Astrocyte (in vitro differentiated cells and primary cell): ENCODE results near the gene INPP4B. TPM values are rescaled to one million over a fixed set of nuclear protein-coding genes. Genes with fewer than 3 reads are reported as not detected.

Experiments
- DNase-seq: peaks from one replicate; pipeline ENCODE4 v3.0.0-alpha.2; 2010; ENCODE audit warnings: low read depth
- FAIRE-seq: peaks from 2 replicates; lab custom pipeline; 2011; peaks lifted over from hg19 to GRCh38; lab: Jason Lieb, UNC
- H2AFZ ChIP-seq: 2 replicates; pipeline ENCODE4 v1.6.0; 2012; ENCODE audit warnings: low read depth, low read length, inconsistent platforms
- H3K27ac ChIP-seq: 2 replicates; pipeline ENCODE4 v1.5.1; 2011; ENCODE audit warnings: low read depth, low read length, inconsistent platforms
- H3K27me3 ChIP-seq: 2 replicates; pipeline ENCODE4 v1.6.0; 2011; ENCODE audit warnings: low read length, inconsistent platforms; ENCODE audit not compliant: insufficient read depth
- H3K36me3 ChIP-seq: 2 replicates; pipeline ENCODE4 v1.5.1; 2011; ENCODE audit warnings: low read length, inconsistent platforms; ENCODE audit not compliant: insufficient read depth
- H3K4me1 ChIP-seq: 2 replicates; pipeline ENCODE4 v1.5.1; 2011; ENCODE audit warnings: low read length, inconsistent platforms; ENCODE audit not compliant: insufficient read depth
- H3K4me2 ChIP-seq: 2 replicates; pipeline ENCODE4 v1.6.0; 2012; ENCODE audit warnings: low read length, inconsistent platforms
- H3K4me3 ChIP-seq: 2 replicates; pipeline ENCODE4 v1.5.1; 2011; ENCODE audit warnings: low read depth, mild to moderate bottlenecking, low read length, inconsistent platforms; ENCODE audit not compliant: insufficient read depth
- H3K79me2 ChIP-seq: 2 replicates; pipeline ENCODE4 v1.6.0; 2012; ENCODE audit warnings: mild to moderate bottlenecking, low read length, inconsistent platforms; ENCODE audit not compliant: insufficient read depth
- H3K9ac ChIP-seq: 2 replicates; pipeline ENCODE4 v1.6.0; 2012; ENCODE audit warnings: mild to moderate bottlenecking, low read length, inconsistent platforms
- H3K9me3 ChIP-seq: 2 replicates; pipeline ENCODE4 v1.5.1; 2012; ENCODE audit warnings: low read depth, mild to moderate bottlenecking, low read length, inconsistent platforms; ENCODE audit not compliant: insufficient read depth
- H4K20me1 ChIP-seq: 2 replicates; pipeline ENCODE4 v1.6.0; 2012; ENCODE audit warnings: low read length, inconsistent platforms; ENCODE audit not compliant: insufficient read depth
- H3K27ac Mint-ChIP-seq: one replicate; pipeline ENCODE4 v1.8.0; 2021; ENCODE audit warnings: mild to moderate bottlenecking, mixed read lengths; ENCODE audit not compliant: unreplicated experiment
- H3K27me3 Mint-ChIP-seq: one replicate; pipeline ENCODE4 v1.8.0; 2021; ENCODE audit warnings: low read depth, mixed read lengths; ENCODE audit not compliant: unreplicated experiment
- H3K36me3 Mint-ChIP-seq: one replicate; pipeline ENCODE4 v1.8.0; 2021; ENCODE audit warnings: low read depth, mixed read lengths; ENCODE audit not compliant: unreplicated experiment
- H3K4me1 Mint-ChIP-seq: one replicate; pipeline ENCODE4 v1.8.0; 2021; ENCODE audit warnings: low read depth, mixed read lengths; ENCODE audit not compliant: unreplicated experiment
- H3K4me3 Mint-ChIP-seq: one replicate; pipeline ENCODE4 v1.8.0; 2021; ENCODE audit warnings: mild to moderate bottlenecking, moderate library complexity, mixed read lengths; ENCODE audit not compliant: unreplicated experiment
- H3K9me3 Mint-ChIP-seq: one replicate; pipeline ENCODE4 v1.8.0; 2021; ENCODE audit warnings: mild to moderate bottlenecking, mixed read lengths; ENCODE audit not compliant: unreplicated experiment
- CTCF ChIP-seq: IDR thresholded peaks from 2 replicates; pipeline ENCODE4 v1.5.1; 2011; ENCODE audit warnings: low read depth, mild to moderate bottlenecking, inconsistent platforms, low read length, moderate library complexity; ENCODE audit not compliant: insufficient read depth
- EZH2 ChIP-seq: IDR thresholded peaks from 2 replicates; pipeline ENCODE4 v1.6.1; 2012; ENCODE audit warnings: mild to moderate bottlenecking, low read length, inconsistent platforms; ENCODE audit not compliant: insufficient read depth
- total RNA-seq: library from RNA; stranded (reverse); gene quantifications from 2 replicates; pipeline ENCODE4 v1.2.1, GENCODE V29; 2021

Gene INPP4B
- total RNA-seq, 1 donor from 2014 or later = 2.8 TPM

GRCh38 chr4:142142366-142143054 lies 703.6 kb downstream of the INPP4B start:
- Histone ChIP-seq H3K79me2 (no peaks in the 10 kb centered on the region), H3K9ac (no peak overlapping the region), H3K9me3 (no peaks in the 10 kb centered on the region), H2AFZ (no peak overlapping the region), H3K4me2 (no peak overlapping the region), H3K4me3 (no peak overlapping the region), H4K20me1 (no peaks in the 10 kb centered on the region), H3K27me3 (no peaks in the 10 kb centered on the region), H3K36me3 (no peaks in the 10 kb centered on the region), H3K4me1 (no peaks in the 10 kb centered on the region), H3K27ac (no peak overlapping the region)
- FAIRE-seq (no peak), DNase-seq (no peak)
- H3K27ac Mint-ChIP-seq = no peak overlapping the region
- no peak for TF ChIP-seq CTCF
- TF ChIP-seq EZH2 = no peak
- H3K36me3 Mint-ChIP-seq = no peaks in the 10 kb centered on the region
- H3K27me3 Mint-ChIP-seq = no peaks in the 10 kb centered on the region
- H3K4me3 Mint-ChIP-seq = no peak overlapping the region
- H3K9me3 Mint-ChIP-seq = no peaks in the 10 kb centered on the region
- no peaks in the 10 kb centered on the region for H3K4me1 Mint-ChIP-seq

- H2AFZ ChIP-seq = no peak overlapping the region
- no peak overlapping the region for H3K4me3 ChIP-seq
- FAIRE-seq = no peak
- Mint-ChIP-seq H3K36me3 (no peaks in the 10 kb centered on the region), H3K4me1 (no peaks in the 10 kb centered on the region), H3K4me3 (no peak overlapping the region), H3K27ac (no peak overlapping the region), H3K9me3 (peaks cover 2% of the 10 kb centered on the region), H3K27me3 (no peaks in the 10 kb centered on the region)
- no peaks in the 10 kb centered on the region for H3K27me3 ChIP-seq
- H3K4me2 ChIP-seq = no peak overlapping the region
- TF ChIP-seq EZH2 (no peak), CTCF (no peak)
- H3K36me3 ChIP-seq = no peaks in the 10 kb centered on the region
- H3K9me3 ChIP-seq = no peaks in the 10 kb centered on the region
- H3K79me2 ChIP-seq = no peaks in the 10 kb centered on the region
- H3K27ac ChIP-seq = no peak overlapping the region
- H3K9ac ChIP-seq = no peak overlapping the region
- no peaks in the 10 kb centered on the region for H3K4me1 ChIP-seq
- no peak for DNase-seq
- H4K20me1 ChIP-seq = no peaks in the 10 kb centered on the region
These were observed 704.9 kb downstream of the INPP4B start for GRCh38 chr4:142141224-142141623.

GRCh38 chr4:142130666-142131065 lies 715.4 kb downstream of the INPP4B start:
- no peak overlapping the region for H3K4me3 Mint-ChIP-seq
- Histone ChIP-seq H4K20me1 (no peaks in the 10 kb centered on the region), H3K9ac (no peak overlapping the region), H3K27ac (no peak overlapping the region), H2AFZ (no peak overlapping the region), H3K4me3 (no peak overlapping the region), H3K4me1 (no peaks in the 10 kb centered on the region), H3K79me2 (no peaks in the 10 kb centered on the region), H3K27me3 (no peaks in the 10 kb centered on the region), H3K36me3 (no peaks in the 10 kb centered on the region), H3K4me2 (no peak overlapping the region), H3K9me3 (no peaks in the 10 kb centered on the region)
- no peak overlapping the region for H3K27ac Mint-ChIP-seq
- DNase-seq = no peak
- no peaks in the 10 kb centered on the region for H3K36me3 Mint-ChIP-seq
- peaks cover 2% of the 10 kb centered on the region for H3K4me1 Mint-ChIP-seq
- H3K27me3 Mint-ChIP-seq = no peaks in the 10 kb centered on the region
- no peak for TF ChIP-seq EZH2
- no peak for TF ChIP-seq CTCF
- FAIRE-seq = no peak
- H3K9me3 Mint-ChIP-seq = no peaks in the 10 kb centered on the region
